Heart left ventricle (tissue), 13 donors: Measurements from ENCODE around the gene RNF114.

Experiments
- CTCF ChIP-seq, 12 donors: fragments of 200-600 bp; sonication (generic) in 4 of 12; IDR thresholded peaks; one replicate each; pipeline versions ENCODE4 v1.5.0 to v1.8.0; 2018 to 2022; ENCODE audit warnings: antibody characterized with exemption in 12 of 12, mild to moderate bottlenecking in 5 of 12
- POLR2A ChIP-seq, 2 donors: fragments of 450-650 bp; IDR thresholded peaks; one replicate each; pipeline ENCODE4 v1.6.1; 2017; ENCODE audit warnings: antibody characterized with exemption in 2 of 2, mild to moderate bottlenecking in 2 of 2, moderate library complexity in 2 of 2
- donor health status: ischemic (EF 13 %, LVEDD 7.1; RV severe dilation, severe dysfunction).
- donor health status: DM: no; HTN: yes; CAD: no.
- donor health status: DM: no; HTN: no; CAD: no.
- donor health status: ischemic (EF 25% LVEDD 6.9; RV normal size, moderate dysfunction).
- donor health status: ischemic (EF 25% LVEDD 5.7; RV mildly dilated, moderate dysfunction).
- donor health status: ischemic (EF 35%, LVEDD 5.7; RV mildly dilated, moderate dysfunction).
- donor health status: nonischemic (EF 11% LVEDD 7.7; RV severe dilation, severe dysfunction).
- donor health status: DM: yes; HTN: yes; CAD: no.
- donor health status: PGD.
- donor health status: ischemic (EF 29% LVEDD 5.4; RV normal size, mild dysfunction).
- donor health status: nonischemic (EF 23%, LVEDD 6.1; RV moderate dilation, normal function).

GRCh38 chr20:49892817-49893216 is 43.4 kb upstream of the RNF114 start:
- TF ChIP-seq CTCF (IDR thresholded peaks at IDR 0.05) (no peak), POLR2A (IDR thresholded peaks at IDR 0.05) (no peak)
